ENCODE measurements around the gene HAPLN3.

Gene HAPLN3

DNA sequence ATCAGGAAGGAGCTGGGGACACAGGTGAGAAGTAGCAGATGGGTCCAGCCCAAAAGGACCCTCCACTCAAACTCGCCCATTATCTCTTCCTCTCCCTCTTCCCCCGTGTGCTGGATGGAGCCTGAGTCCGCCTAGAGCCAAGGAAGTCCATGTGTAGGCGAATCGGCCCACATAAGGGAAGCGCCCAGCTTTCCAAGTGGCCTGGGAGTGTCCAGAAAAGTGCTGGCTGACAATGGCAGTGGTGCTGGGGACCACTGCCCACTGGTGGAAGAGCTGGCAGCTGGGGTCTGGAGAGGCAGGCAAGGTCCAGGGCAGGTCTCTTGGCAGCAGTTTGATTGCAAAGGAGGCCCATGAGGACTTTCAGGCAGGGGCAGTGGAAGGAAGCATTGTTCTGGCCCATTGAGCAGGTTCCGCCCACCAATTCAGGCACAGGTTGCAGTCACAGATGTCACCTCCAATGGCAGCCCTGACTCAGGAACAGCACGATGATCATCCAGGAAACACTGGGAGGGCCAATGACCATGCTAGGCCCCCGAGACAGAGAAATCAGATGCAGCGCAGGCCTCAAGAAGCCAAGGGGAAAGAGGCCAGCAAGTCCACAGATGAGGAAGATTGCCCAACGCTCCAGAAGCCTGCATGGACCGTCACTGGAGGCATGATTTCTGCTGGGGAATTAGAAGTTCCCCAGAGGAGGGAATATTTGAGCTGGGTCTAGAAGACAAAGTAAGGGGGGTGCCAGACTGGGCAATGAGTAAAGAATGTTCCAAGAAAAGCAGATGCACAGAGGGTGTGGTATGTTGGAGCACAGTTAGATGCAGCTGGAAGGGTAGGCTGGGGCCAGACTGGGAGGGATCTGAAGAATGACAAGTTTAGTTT, 14.8 kb upstream of the HAPLN3 start:
- DNase-seq, result no peak

DNA sequence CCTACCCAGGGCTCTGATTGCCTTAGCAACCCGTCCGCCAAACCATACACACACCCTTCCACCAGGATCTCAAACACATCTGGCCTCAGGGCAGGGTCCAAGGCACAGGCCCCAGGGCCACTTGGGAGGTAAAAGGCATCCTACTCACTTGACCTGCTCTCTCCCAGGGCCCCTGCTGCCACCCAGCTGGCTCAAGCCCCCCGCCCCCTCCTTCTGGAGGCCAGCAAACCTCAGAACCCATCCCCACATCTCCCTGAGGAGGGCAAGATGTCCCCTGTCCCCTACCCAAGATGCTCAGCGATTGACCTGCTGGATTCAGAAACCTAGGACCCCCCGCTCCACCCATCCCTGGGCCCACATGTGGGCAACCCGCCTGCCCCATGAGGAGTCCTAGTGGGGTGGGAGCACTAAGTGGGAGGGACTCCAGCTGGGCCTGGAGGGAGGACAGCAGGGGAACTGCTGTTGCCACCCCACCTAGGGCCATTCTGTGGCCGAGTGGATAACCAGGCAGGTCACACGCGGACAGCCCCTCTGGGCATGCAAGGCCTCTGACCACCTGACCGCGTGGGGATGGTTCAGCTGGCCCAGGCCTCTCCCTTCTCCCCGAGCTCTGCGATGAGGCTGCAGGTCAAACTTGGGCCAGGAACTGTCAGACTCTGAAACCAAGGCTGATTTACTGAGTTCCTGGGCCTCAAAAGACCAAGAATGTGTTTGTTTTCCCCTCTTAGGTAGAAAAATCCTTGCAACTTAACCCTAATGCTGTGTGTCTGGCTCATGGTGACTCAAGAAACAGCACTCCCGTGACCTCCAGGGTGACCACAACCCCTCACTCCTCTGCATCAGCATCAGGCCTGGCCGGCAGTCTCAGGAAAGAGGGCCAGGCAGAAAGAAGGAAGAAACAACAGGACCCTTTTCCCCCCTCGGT, 13.6 kb upstream of the HAPLN3 start:
- DNase-seq, result no peak

DNA sequence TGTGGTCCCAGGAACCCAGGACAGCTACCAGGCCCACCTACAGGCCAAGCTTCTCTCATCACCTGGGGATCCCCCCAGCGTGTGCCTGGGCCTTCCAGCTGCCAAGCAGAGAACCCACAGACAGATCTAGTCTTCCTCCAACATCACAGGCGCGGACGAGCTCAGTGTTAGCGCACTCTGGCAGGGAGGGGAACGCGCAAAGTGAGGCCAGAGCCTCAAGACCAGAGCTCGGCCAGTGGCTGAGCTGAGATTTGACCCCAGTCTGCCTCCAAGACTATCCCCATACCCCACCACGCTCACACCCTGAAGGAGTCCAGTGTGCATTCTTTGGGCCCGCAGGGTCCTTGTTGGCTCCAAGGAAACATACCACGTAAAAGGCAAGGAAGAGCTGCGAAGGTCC, 12.8 kb upstream of the HAPLN3 start:
- DNase-seq, result no peak

DNA sequence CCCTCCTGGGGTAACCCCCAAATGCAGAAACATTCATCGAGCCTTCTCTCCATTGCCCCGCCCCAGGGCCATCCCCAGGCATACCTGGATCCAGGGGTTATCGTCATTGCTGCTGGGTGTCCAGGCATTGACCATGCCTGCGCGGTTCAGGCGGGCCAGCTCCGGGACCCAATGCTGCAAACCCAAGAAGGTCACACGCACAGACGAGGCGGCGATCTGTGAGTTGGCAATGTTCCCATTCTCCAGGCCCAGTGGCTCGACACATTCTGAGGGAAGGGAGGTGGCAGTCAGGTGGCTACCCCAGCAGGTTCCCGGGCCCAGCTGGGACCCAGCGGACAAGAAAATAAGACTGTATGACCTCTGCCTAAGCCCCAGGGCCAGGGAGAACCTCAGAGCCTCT, 11.8 kb upstream of the HAPLN3 start:
- DNase-seq, result no peak

DNA sequence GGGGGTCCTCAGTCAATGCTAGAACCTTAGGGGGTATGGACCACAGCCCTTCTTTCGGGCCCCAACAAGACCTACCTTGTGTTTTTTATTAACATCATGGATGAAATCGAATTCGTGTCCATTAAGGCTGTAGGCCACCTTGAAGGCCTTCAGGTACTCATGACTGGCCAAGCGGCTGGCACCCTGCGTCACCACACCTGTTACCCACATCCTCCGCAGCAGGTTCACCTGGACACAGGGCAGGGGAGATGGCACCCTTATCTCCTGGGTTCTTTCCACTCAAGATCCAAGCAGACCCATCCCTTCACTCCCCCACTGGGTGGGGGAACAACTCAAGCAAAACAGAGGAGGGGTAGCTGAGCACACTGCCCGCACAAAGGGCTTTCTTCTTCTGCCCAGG, 11.2 kb upstream of the HAPLN3 start:
- DNase-seq, result no peak

DNA sequence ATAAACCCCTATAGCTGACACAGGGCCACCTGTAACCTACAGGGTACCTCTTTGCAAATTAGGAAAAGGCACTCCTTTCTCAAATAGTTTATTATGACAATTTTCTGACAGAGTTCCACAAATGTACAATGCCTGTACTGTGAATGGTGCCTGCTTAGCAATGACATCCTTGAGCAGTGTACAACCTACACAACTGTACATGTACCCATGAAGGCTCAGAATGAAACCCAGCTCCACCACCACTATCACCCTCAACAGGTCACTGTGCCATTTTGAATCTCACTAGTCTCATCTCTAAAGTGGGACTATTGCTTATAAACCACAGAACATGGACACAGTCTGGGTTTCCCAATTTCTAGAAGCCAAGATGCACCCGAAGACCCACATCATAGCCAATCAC, 10.8 kb upstream of the HAPLN3 start:
- DNase-seq, result no peak

DNA sequence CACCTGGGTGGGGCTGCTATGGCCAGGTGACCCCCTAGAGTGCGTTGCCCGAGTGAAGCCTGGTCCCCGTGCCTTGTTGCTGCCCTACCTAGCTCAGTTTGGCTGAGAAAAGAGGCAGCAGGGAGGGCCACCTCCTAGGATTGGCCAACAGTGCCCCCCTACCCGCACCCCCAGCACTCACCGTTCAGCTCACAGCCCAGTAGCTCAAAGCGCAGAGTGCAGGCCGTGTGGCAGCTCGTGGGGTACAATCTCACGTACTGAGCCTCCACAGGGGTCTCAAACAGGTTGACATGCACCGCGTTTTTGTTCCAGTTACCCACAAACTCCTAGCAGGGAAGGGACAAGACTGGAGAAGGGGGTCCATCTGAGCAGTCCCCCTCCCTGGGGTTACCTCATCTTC, 10.2 kb upstream of the HAPLN3 start:
- no peak for DNase-seq

DNA sequence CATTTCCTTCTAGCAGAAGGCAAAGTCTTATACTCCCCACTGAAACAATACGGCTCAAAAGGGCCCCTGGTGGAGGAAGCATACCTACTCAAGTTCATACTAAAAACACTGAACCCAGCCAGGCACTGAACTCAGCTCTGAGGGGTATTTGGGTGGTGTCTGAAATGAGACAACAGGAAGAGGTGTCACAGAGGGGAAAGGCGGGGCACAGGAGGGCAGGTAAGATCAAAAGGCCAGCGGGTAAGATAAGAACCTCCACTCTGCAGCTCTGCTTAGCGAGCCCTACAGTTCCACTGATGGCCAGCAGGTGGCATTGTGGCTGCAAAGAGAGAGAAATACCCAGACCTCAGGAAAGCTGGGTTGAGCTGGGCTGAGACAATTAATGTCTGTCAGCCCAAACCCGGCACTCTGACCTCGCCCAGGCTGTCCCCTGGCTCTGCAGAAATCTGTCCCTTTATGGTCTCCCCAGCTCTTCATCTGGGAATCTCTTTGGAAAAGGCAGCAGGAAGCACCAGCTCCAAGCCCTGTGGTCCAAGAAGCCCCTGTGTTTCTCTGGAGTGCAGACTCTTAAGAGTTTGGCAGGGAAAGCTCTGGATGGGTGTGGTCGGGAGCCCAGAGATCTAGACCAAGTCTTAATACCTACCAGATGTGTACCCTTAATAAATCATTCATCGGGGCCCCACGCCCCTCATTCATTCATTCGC, 9.4 kb upstream of the HAPLN3 start:
- peak; percentile 8 for DNase-seq

DNA sequence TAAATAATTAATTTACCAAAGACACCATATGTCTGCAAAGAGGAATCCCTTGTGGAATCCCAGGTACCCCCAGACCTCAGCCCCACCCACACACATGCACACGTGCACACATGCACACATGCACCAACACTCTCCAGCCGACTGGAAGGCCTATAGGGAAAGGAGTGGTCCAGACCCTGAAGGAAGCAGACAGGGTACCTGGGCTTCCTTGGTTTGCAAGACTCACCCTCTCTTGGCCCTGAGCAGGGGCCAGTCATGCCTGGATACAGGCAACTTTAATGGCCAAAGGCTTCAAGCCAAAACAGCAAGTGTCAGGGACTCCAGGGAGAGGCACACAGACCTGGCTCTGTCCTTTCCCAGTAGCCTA, 8.9 kb upstream of the HAPLN3 start:
- DNase-seq, result no peak

DNA sequence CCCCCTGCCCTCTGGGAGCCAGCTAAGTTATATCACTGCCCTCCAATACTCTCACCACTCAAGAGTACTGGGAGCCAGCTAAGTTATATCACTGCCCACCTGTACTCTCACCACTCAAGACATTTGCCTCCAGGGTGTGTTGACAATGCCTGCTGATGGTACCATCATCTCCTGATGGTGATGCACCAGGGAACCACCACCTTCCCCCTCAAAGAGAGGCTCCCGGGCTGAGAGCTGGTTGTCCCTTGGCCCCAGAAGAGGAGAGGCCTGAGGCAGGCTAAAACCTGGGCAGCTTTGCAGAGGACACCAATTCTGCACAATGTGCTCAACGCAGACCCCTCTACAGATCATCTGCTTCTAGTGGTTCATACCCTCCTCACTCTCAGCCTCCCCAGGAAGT, 7.5 kb upstream of the HAPLN3 start:
- no peak for DNase-seq

DNA sequence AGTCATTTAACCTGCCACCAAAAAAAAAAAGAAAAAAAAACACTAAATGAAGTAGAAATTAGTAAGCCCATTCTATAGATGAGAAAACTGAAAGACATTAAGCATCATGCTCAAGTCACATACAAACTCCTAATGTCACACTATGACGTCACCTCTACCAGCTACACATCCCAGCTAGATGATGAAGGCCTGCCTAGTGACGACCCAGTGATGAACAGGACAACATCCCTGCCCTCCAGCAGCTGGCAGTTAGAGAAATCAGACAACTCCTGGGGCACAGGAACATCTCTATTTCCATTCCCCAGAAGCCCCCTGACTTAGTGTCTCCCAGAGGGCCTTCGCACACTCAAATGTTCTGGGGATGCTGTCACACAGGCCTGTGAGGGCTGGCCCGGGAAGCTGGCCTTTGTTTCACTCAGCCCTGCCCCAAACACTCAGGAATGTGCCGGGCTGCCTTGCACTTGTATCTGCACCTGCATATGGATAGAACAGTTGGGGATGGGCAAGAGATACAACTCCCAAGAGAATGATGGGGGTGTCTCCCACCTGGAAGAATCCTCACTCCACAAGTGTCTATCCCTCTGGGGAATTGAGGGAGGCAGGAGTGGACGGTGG, 7.0 kb upstream of the HAPLN3 start:
- no peak for DNase-seq

DNA sequence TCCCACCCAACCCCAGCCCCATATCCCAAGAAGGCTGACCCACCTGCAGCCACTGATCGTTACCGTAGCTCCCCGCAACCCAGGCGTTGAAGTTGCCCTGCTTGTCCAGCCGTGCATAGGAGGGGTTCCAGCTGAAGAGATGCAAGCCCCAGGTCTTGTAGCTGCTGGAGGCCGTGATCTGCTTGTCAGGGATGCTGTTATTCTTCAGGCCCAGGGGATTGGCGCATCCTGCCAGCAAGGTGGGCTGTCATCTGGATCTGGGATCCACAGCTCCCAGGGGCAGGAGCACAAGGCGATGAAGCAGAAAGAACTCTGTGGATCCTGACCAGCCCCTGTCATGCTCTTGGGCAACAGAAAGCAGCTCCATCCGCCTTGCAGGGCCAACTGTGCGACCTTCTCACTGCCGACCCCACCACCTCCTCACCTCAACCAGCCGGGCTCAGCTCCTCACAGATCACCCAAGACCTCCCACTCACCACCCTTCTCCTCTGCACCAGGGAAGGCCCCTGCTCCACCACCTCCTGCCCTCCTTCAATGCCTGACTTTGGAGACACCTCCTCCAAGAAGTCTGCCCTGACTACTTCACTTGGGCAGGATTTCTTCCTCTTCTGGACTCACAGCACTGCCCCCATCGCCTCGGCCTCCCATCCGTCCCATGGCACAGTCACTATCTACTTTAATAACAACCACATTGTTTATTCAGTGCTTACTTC, 6.3 kb upstream of the HAPLN3 start:
- DNase-seq, result no peak

DNA sequence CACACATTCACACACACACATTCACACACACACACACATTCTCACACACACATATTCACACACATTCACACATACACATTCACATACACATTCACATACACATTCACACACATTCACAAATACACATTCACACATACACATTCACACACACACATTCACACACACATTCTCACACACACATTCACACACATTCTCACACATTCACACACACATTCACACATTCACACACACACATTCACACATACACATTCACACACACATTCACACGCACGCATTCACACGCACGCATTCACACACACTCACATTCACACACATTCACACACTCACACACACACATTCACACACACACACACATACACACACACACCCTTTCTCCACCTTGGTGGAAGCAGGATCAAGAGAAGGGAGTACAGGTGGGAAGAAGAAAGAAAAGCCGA, 5.7 kb upstream of the HAPLN3 start:
- DNase-seq, result no peak

DNA sequence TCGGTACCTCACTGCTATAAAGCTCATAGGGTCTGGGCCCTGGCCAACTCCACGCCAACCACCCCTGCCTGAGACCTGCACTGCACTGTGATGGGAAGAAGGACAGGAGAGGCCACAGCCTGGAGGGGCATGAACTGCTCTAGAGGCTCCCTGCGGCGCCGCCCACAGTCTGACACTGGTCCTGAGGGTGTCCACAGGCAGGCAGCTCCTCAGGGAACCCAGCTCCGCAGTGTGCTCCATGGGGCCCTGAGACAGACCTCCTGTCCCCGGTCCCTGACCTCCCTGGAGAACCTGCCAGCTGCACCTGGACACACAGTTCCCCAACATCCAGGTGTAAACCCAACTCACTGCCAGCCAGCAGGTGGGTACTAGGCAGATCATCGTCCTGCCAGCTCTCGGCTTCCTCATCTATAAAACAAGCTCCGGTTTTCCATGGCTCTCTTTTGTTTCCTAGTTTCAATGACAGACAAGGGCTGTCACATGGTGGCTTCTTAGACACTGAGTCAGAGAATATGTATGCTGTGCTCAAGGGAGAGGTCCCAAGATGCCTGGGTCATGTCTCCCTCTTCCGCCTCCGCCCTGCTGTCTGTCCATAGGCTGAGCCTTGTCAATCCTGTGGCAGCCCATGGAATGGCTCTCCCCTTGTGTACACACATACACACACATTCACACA, 5.1 kb upstream of the HAPLN3 start:
- no peak for DNase-seq

DNA sequence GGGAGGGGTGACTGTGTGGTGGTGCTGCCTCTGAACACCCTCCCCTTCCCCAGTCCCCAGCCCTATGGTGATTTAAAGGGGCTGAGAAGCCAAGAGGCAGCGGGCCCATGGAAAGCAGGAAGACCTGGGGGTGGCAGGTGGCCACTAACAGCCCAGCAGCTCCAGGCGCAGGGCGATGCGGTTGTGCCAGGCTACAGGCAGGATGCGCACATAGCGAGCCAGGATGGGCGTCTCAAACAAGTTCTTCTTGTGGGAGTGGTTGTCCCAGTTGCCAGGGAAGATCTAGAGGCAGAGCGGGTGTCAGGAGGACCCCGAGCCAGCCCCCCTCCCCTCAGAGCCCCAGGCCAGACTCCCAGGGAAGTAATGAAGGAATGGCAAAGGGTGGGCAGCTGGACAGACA, 3.9 kb upstream of the HAPLN3 start:
- no peak for DNase-seq

DNA sequence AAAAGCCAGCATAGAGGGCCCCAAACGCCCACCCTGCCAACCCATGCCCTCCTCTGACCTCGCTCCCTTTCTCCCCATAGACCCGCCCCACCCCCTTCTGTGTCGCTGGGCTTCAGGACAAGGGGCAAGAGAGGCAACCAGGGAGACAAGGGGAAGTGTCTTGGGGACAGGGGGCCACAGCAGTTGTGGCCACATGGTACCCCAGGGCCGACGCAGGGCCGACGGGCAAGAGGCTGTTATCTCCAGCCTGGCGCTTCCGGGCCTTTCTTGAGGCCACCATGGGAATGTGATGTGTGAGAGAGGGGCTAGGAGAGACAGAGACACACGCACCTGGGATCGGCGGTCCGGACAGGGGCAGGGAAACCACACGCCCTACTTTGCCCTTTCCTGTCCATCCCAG, 3.4 kb upstream of the HAPLN3 start:
- DNase-seq, result no peak

DNA sequence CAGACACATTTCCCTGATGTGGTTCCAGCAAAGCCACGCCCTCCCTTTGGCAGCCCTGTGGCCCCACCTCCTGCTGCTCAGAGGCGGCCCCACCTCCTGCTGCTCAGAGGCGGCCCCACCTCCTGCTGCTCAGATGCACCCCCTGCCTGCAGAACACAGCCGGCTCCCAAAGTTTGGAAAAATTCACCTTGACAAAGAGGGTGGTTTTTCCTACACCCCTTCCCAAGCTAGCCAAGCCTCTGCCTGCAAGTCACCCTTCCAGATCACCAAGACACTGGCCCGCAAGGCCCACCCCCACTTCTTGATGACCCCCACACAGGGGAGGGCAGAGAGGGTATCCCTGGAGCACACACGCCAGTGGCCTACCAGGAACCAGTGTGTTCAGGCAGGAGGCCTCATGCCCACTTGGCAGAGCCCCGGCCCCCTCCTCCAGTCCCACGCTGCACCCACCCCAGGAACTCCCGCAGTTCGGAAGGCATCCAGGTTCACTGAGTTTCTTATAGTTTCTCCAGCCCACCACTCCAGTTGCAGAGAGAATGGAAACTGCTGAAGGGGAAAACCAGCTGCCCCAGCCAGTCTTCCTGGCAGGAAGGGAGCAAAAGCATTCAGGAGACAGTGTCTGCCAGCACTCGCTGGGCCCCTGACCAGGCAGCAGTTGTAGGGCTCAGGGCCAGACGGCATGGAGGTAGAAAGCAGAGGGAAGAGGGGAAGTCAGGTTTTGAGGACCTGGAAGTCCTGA, 2.3 kb upstream of the HAPLN3 start:
- DNase-seq, result no peak

DNA sequence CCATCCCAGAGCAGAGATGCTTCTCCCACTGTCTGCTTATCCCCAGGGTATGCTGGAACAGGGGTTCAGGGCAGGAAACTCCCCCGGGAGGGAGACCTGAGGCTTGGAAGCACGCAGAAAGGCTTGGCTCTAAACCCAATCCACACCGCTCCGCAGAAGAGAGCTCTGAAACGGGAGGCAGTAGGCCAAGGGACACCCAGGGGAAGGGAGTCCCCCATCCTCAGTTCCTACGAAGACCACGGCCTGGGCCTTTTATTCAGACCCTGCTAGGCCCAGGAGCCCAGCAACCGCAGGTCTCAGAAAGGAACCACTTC, 1.8 kb upstream of the HAPLN3 start:
- DNase-seq, result no peak

DNA sequence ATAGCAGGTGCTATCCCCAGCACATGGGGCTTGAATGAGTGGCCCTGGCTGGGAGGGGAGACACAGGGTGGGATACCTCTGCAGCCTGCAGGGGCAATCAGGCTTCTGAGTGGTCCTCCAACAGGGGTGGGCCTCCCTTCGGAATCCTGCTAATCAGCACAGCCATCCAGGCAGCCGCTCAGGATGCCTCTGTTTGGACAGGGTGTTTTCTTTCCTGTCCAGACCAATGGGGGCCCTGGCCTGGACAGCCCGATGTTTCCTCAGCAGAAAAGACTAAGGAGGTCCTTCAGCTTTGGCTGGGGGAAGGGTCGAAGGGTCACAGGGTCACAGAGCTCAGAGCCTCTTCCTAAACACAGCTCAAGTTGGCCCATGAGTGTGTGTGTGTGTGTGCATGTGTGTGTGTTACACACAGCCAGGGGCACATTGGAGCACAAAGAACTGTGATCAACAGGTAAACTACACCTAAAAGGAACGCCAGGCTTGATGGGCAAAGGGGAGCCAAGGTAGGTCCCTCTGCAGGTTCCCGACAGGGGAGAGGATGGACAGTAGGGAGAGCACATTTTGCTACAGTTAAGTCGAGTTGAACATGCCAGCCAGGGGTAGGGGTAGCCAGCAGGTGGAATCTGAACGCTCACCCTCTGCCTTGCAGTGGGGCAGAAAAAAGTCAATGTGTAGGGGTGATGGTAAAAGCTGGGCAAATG, 1.1 kb upstream of the HAPLN3 start:
- DNase-seq, result no peak

DNA sequence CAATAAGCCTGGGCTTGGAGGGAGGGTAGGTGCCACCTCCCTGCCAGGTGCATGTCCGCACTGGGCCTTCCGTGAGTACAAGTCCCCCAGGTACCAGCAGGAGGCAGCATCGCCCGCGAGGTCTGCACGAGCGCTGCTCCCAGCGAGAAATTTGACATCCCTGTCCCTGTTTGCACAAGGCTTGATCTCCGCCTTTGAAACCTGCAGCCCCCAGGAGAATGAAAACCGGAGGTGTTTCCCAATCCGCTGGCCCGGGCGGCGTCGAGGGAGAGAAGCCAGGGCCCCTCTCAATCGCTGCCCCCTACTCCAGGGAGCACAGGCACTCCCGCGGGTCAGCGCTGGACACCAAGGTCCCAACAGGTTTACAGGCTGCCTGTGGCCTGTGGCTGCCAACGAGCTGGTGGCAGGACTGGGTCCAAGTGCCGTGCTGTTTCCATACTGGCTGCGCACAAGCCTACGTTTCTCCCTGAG, 961 bp downstream of the HAPLN3 start:
- peak; percentile 14 for DNase-seq
